ENCODE data around the gene MYO1D. TPM values are rescaled to one million over a fixed set of nuclear protein-coding genes. Genes with fewer than 3 reads are reported as not detected.

MYO1D gene
- total RNA-seq, 1 donor from 2014 or later: 18.0 TPM

- no peaks in the 10 kb centered on the region for H3K27me3 Mint-ChIP-seq (ENCODE audit: low read depth, unreplicated experiment)
- DNase-seq (ENCODE audit: low read depth) (no peak), FAIRE-seq (no peak)
- no peaks in the 10 kb centered on the region for H3K9me3 ChIP-seq (ENCODE audit: insufficient read depth, low read depth, low read length)
- H4K20me1 ChIP-seq (ENCODE audit: insufficient read depth, low read length): peaks cover 77% of the 10 kb centered on the region
- peaks cover 36% of the 10 kb centered on the region for H3K79me2 ChIP-seq (ENCODE audit: insufficient read depth, low read length)
- H3K36me3 ChIP-seq (ENCODE audit: insufficient read depth, low read length): peaks cover 75% of the 10 kb centered on the region
- H3K9me3 Mint-ChIP-seq (ENCODE audit: unreplicated experiment): no peaks in the 10 kb centered on the region
- no peak overlapping the region for H3K4me3 ChIP-seq (ENCODE audit: insufficient read depth, low read depth, low read length)
- H2AFZ ChIP-seq (ENCODE audit: low read depth, low read length): no peak overlapping the region
- H3K36me3 Mint-ChIP-seq (ENCODE audit: low read depth, unreplicated experiment): peaks cover 24% of the 10 kb centered on the region
- no peaks in the 10 kb centered on the region for H3K27me3 ChIP-seq (ENCODE audit: insufficient read depth, low read length)
- no peak overlapping the region for H3K27ac ChIP-seq (ENCODE audit: low read depth, low read length)
- H3K4me1 Mint-ChIP-seq (ENCODE audit: low read depth, unreplicated experiment): peaks cover 5% of the 10 kb centered on the region
- no peak overlapping the region for H3K27ac Mint-ChIP-seq (ENCODE audit: unreplicated experiment)
- H3K4me1 ChIP-seq (ENCODE audit: insufficient read depth, low read length): no peaks in the 10 kb centered on the region
- H3K4me3 Mint-ChIP-seq (ENCODE audit: unreplicated experiment): no peak overlapping the region
- TF ChIP-seq, protein P1, sequence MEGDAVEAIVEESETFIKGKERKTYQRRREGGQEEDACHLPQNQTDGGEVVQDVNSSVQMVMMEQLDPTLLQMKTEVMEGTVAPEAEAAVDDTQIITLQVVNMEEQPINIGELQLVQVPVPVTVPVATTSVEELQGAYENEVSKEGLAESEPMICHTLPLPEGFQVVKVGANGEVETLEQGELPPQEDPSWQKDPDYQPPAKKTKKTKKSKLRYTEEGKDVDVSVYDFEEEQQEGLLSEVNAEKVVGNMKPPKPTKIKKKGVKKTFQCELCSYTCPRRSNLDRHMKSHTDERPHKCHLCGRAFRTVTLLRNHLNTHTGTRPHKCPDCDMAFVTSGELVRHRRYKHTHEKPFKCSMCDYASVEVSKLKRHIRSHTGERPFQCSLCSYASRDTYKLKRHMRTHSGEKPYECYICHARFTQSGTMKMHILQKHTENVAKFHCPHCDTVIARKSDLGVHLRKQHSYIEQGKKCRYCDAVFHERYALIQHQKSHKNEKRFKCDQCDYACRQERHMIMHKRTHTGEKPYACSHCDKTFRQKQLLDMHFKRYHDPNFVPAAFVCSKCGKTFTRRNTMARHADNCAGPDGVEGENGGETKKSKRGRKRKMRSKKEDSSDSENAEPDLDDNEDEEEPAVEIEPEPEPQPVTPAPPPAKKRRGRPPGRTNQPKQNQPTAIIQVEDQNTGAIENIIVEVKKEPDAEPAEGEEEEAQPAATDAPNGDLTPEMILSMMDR (IDR thresholded peaks at IDR 0.05; ENCODE audit: insufficient read depth, low read depth, low read length): no peak
- TF ChIP-seq EZH2 (IDR thresholded peaks at IDR 0.05; ENCODE audit: insufficient read depth, low read length): no peak
- no peak overlapping the region for H3K9ac ChIP-seq (ENCODE audit: low read length)
- no peak overlapping the region for H3K4me2 ChIP-seq (ENCODE audit: low read length)
Observed at GRCh38 chr17:32471652-32472051, 405.3 kb downstream of the MYO1D start.

DNA sequence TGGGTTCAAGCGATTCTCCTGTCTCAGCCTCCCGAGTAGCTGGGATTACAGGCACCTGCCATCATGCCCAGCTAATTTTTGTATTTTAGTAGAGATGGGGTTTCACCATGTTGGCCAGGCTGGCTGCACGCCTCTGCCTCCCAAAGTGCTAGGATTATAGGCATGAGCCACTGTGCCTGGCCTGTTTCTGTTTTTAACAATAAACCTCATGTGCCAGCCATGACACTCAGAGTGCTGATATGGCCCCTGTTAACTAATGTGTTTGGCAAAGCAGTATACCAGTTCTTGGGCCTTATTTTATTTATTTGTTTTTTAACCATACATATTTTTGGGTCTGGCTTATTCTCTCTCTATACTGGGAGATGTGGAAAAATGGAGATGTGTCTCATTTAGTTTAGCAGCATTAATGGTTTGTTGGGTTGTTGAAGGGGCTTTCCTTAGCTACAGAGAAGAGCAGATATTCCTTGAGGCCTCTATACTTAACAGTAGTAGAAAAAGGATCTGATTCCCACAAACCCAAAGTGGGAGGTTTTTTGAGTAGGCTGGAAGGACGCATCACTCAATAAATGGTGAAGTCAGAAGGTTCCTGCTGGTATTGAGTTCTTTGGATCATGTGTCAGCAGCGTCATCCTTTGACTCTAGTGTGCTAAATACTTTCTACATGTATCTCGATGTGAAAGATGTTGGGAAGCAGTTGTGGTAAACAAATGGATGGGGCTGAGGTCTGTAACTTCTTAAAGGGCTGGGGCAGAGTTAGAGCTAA is 406.3 kb downstream of the MYO1D start:
- no peaks in the 10 kb centered on the region for H3K27me3 Mint-ChIP-seq (ENCODE audit: low read depth, unreplicated experiment)
- peaks cover 5% of the 10 kb centered on the region for H3K4me1 Mint-ChIP-seq (ENCODE audit: low read depth, unreplicated experiment)
- Histone ChIP-seq H3K4me1 (ENCODE audit: insufficient read depth, low read length) (no peaks in the 10 kb centered on the region), H3K36me3 (ENCODE audit: insufficient read depth, low read length) (peaks cover 64% of the 10 kb centered on the region), H3K4me3 (ENCODE audit: insufficient read depth, low read depth, low read length) (no peak overlapping the region), H4K20me1 (ENCODE audit: insufficient read depth, low read length) (peaks cover 70% of the 10 kb centered on the region), H3K27me3 (ENCODE audit: insufficient read depth, low read length) (no peaks in the 10 kb centered on the region), H3K9ac (ENCODE audit: low read length) (no peak overlapping the region), H3K4me2 (ENCODE audit: low read length) (no peak overlapping the region), H3K27ac (ENCODE audit: low read depth, low read length) (no peak overlapping the region), H3K9me3 (ENCODE audit: insufficient read depth, low read depth, low read length) (no peaks in the 10 kb centered on the region), H3K79me2 (ENCODE audit: insufficient read depth, low read length) (peaks cover 36% of the 10 kb centered on the region), H2AFZ (ENCODE audit: low read depth, low read length) (no peak overlapping the region)
- FAIRE-seq (no peak), DNase-seq (ENCODE audit: low read depth) (no peak)
- TF ChIP-seq, protein P1 (IDR thresholded peaks at IDR 0.05; ENCODE audit: insufficient read depth, low read depth, low read length): no peak
- no peak for TF ChIP-seq EZH2 (IDR thresholded peaks at IDR 0.05; ENCODE audit: insufficient read depth, low read length)
- peaks cover 23% of the 10 kb centered on the region for H3K36me3 Mint-ChIP-seq (ENCODE audit: low read depth, unreplicated experiment)
- no peaks in the 10 kb centered on the region for H3K9me3 Mint-ChIP-seq (ENCODE audit: unreplicated experiment)
- no peak overlapping the region for H3K4me3 Mint-ChIP-seq (ENCODE audit: unreplicated experiment)
- no peak overlapping the region for H3K27ac Mint-ChIP-seq (ENCODE audit: unreplicated experiment)

GRCh38 chr17:32467949-32468348 is 409.0 kb downstream of the MYO1D start:
- Histone ChIP-seq H3K79me2 (ENCODE audit: insufficient read depth, low read length) (peaks cover 50% of the 10 kb centered on the region), H3K4me1 (ENCODE audit: insufficient read depth, low read length) (no peaks in the 10 kb centered on the region), H3K36me3 (ENCODE audit: insufficient read depth, low read length) (peaks cover 61% of the 10 kb centered on the region), H3K4me3 (ENCODE audit: insufficient read depth, low read depth, low read length) (no peak overlapping the region), H3K9ac (ENCODE audit: low read length) (no peak overlapping the region), H3K27me3 (ENCODE audit: insufficient read depth, low read length) (no peaks in the 10 kb centered on the region), H3K9me3 (ENCODE audit: insufficient read depth, low read depth, low read length) (no peaks in the 10 kb centered on the region), H3K4me2 (ENCODE audit: low read length) (no peak overlapping the region), H4K20me1 (ENCODE audit: insufficient read depth, low read length) (peaks cover 71% of the 10 kb centered on the region), H2AFZ (ENCODE audit: low read depth, low read length) (no peak overlapping the region), H3K27ac (ENCODE audit: low read depth, low read length) (no peak overlapping the region)
- DNase-seq (ENCODE audit: low read depth) (no peak), FAIRE-seq (no peak)
- no peak overlapping the region for H3K27ac Mint-ChIP-seq (ENCODE audit: unreplicated experiment)
- no peaks in the 10 kb centered on the region for H3K27me3 Mint-ChIP-seq (ENCODE audit: low read depth, unreplicated experiment)
- H3K9me3 Mint-ChIP-seq (ENCODE audit: unreplicated experiment): no peaks in the 10 kb centered on the region
- no peak overlapping the region for H3K4me3 Mint-ChIP-seq (ENCODE audit: unreplicated experiment)
- H3K36me3 Mint-ChIP-seq (ENCODE audit: low read depth, unreplicated experiment): peaks cover 18% of the 10 kb centered on the region
- no peak for TF ChIP-seq EZH2 (IDR thresholded peaks at IDR 0.05; ENCODE audit: insufficient read depth, low read length)
- TF ChIP-seq, protein P1 (IDR thresholded peaks at IDR 0.05; ENCODE audit: insufficient read depth, low read depth, low read length): no peak
- H3K4me1 Mint-ChIP-seq (ENCODE audit: low read depth, unreplicated experiment): peaks cover 5% of the 10 kb centered on the region
